ENCODE measurements around the gene CD38.
"Not testable (repeated sequence)": the region's sequence is repeated elsewhere in the genome, so short reads cannot be mapped to it uniquely, and the experiment has no call there.

The CD38 gene

GRCh38 chr4:15832523-15833451 lies 54.7 kb downstream of the CD38 start:
- Histone ChIP-seq H3K36me3 (ENCODE audit: control insufficient read depth, insufficient read depth, low read length) (no peaks in the 10 kb centered on the region), H3K27me3 (ENCODE audit: control insufficient read depth, insufficient read depth, low read length) (no peaks in the 10 kb centered on the region), H3K4me3 (ENCODE audit: low read length) (no peak overlapping the region), H3K4me1 (ENCODE audit: control insufficient read depth, insufficient read depth, low read length) (no peaks in the 10 kb centered on the region), H3K9ac (ENCODE audit: low read length) (no peak overlapping the region), H3K27ac (ENCODE audit: low read depth, low read length) (no peak overlapping the region)

DNA sequence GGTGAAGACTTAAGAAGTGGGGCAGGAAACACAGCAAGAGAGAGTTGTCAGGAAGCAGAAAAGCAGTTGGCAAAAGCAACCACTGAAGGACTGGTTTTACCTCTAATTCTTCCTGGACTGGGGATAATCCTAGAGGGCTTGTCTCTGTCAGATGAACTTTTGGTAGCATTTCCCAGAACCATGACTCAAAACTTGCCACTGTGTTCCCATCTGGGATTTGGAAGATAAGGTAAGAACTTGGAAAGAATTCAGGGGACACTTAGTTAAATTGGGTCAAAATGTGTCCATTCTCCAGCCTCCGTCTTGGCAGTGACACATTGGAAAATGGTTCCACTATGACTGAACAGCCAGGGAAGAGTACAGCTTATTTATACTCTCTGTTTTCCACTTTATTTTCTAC lies 55.7 kb downstream of the CD38 start:
- no peak overlapping the region for H3K27ac ChIP-seq (ENCODE audit: low read depth, low read length)
- H3K36me3 ChIP-seq (ENCODE audit: control insufficient read depth, insufficient read depth, low read length): no peaks in the 10 kb centered on the region
- H3K9ac ChIP-seq (ENCODE audit: low read length): no peak overlapping the region
- no peaks in the 10 kb centered on the region for H3K27me3 ChIP-seq (ENCODE audit: control insufficient read depth, insufficient read depth, low read length)
- no peak overlapping the region for H3K4me3 ChIP-seq (ENCODE audit: low read length)
- no peaks in the 10 kb centered on the region for H3K4me1 ChIP-seq (ENCODE audit: control insufficient read depth, insufficient read depth, low read length)

DNA sequence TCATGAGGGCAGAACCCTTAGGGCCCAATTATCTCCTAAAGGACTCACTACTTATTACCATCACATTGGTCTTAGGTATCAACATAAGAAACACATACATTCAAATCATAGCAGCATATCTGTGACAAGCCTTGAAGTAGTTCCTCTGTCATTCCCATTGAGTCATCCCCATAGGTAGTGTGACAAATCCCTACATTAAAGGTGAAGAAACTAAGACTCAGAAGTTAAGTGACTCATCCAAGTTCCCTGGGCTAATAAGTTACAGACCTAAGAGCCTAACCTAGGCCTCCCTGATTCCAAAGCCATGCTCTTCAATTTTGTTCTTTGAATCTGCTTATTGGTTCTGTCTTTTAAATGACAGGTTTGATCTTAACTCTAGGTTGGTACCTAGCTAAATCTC lies 58.2 kb downstream of the CD38 start:
- Histone ChIP-seq H3K9ac (ENCODE audit: low read length) (no peak overlapping the region), H3K27ac (ENCODE audit: low read depth, low read length) (no peak overlapping the region), H3K36me3 (ENCODE audit: control insufficient read depth, insufficient read depth, low read length) (no peaks in the 10 kb centered on the region), H3K4me1 (ENCODE audit: control insufficient read depth, insufficient read depth, low read length) (no peaks in the 10 kb centered on the region), H3K4me3 (ENCODE audit: low read length) (no peak overlapping the region), H3K27me3 (ENCODE audit: control insufficient read depth, insufficient read depth, low read length) (no peaks in the 10 kb centered on the region)

GRCh38 chr4:15837591-15837990 lies 59.5 kb downstream of the CD38 start:
- Histone ChIP-seq H3K27me3 (ENCODE audit: control insufficient read depth, insufficient read depth, low read length) (no peaks in the 10 kb centered on the region), H3K36me3 (ENCODE audit: control insufficient read depth, insufficient read depth, low read length) (no peaks in the 10 kb centered on the region), H3K27ac (ENCODE audit: low read depth, low read length) (no peak overlapping the region), H3K4me1 (ENCODE audit: control insufficient read depth, insufficient read depth, low read length) (no peaks in the 10 kb centered on the region), H3K4me3 (ENCODE audit: low read length) (no peak overlapping the region), H3K9ac (ENCODE audit: low read length) (no peak overlapping the region)

GRCh38 chr4:15841194-15841730 lies 63.1 kb downstream of the CD38 start:
- H3K27me3 ChIP-seq (ENCODE audit: control insufficient read depth, insufficient read depth, low read length); H3K4me1 ChIP-seq (ENCODE audit: control insufficient read depth, insufficient read depth, low read length); H3K4me3 ChIP-seq (ENCODE audit: low read length); H3K9ac ChIP-seq (ENCODE audit: low read length); H3K27ac ChIP-seq (ENCODE audit: low read depth, low read length); H3K36me3 ChIP-seq (ENCODE audit: control insufficient read depth, insufficient read depth, low read length): not testable (repeated sequence)

GRCh38 chr4:15847746-15848145 lies 69.6 kb downstream of the CD38 start:
- H3K27me3 ChIP-seq (ENCODE audit: control insufficient read depth, insufficient read depth, low read length): no peaks in the 10 kb centered on the region
- H3K9ac ChIP-seq (ENCODE audit: low read length): no peak overlapping the region
- no peaks in the 10 kb centered on the region for H3K4me1 ChIP-seq (ENCODE audit: control insufficient read depth, insufficient read depth, low read length)
- H3K27ac ChIP-seq (ENCODE audit: low read depth, low read length): no peak overlapping the region
- H3K36me3 ChIP-seq (ENCODE audit: control insufficient read depth, insufficient read depth, low read length): no peaks in the 10 kb centered on the region
- H3K4me3 ChIP-seq (ENCODE audit: low read length): no peak overlapping the region

GRCh38 chr4:15848191-15848842 lies 70.2 kb downstream of the CD38 start:
- Histone ChIP-seq H3K27ac (ENCODE audit: low read depth, low read length) (no peak overlapping the region), H3K9ac (ENCODE audit: low read length) (no peak overlapping the region)

DNA sequence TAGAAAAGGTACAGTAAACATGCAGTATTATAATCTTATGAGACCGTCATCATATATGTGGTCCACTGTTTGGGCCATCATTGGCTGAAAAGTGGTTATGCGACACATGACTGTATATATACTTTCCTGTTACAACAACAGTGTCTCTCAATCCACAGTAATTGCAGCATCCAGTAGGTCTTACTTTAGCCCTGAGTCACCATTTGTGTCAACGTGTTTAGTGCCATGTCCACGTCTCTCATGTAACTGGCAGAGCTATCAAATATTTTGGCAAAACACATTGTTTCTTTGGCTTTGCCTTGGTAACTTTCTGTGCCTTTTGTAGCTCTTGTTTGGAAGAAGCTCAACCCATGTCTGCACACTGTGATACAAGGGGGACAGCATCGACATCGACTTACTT lies 73.8 kb downstream of the CD38 start:
- H3K9ac ChIP-seq (ENCODE audit: low read length): no peak overlapping the region
- H3K27ac ChIP-seq (ENCODE audit: low read depth, low read length): no peak overlapping the region
- no peaks in the 10 kb centered on the region for H3K36me3 ChIP-seq (ENCODE audit: control insufficient read depth, insufficient read depth, low read length)
- no peaks in the 10 kb centered on the region for H3K27me3 ChIP-seq (ENCODE audit: control insufficient read depth, insufficient read depth, low read length)
- no peak overlapping the region for H3K4me3 ChIP-seq (ENCODE audit: low read length)
- H3K4me1 ChIP-seq (ENCODE audit: control insufficient read depth, insufficient read depth, low read length): no peaks in the 10 kb centered on the region

More at GRCh38 chr4:15848191-15848842, 70.2 kb downstream of the CD38 start:
- Histone ChIP-seq H3K27me3 (ENCODE audit: control insufficient read depth, insufficient read depth, low read length) (no peaks in the 10 kb centered on the region), H3K4me3 (ENCODE audit: low read length) (no peak overlapping the region), H3K36me3 (ENCODE audit: control insufficient read depth, insufficient read depth, low read length) (no peaks in the 10 kb centered on the region), H3K4me1 (ENCODE audit: control insufficient read depth, insufficient read depth, low read length) (no peaks in the 10 kb centered on the region)

DNA sequence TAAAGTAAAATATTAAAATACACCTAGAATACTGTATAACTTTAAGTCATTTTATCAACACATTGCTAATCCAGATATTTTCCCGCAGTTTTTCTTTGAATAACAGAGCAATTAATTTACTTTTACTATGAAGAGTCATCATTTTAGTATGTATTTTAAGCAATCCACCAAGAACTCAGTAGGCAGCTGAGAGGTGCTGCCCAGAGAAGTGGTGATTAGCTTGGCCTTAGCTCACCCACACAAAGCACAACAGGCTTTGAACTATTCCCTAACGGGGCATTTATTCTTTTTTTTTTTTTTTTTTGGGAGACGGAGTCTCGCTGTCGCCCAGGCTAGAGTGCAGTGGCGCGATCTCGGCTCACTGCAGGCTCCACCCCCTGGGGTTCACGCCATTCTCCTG lies 74.4 kb downstream of the CD38 start:
- Histone ChIP-seq H3K4me1 (ENCODE audit: control insufficient read depth, insufficient read depth, low read length) (no peaks in the 10 kb centered on the region), H3K36me3 (ENCODE audit: control insufficient read depth, insufficient read depth, low read length) (no peaks in the 10 kb centered on the region), H3K4me3 (ENCODE audit: low read length) (no peak overlapping the region), H3K27me3 (ENCODE audit: control insufficient read depth, insufficient read depth, low read length) (no peaks in the 10 kb centered on the region), H3K9ac (ENCODE audit: low read length) (no peak overlapping the region), H3K27ac (ENCODE audit: low read depth, low read length) (no peak overlapping the region)

- H3K27ac ChIP-seq (ENCODE audit: low read depth, low read length): no peak overlapping the region
- no peak overlapping the region for H3K4me3 ChIP-seq (ENCODE audit: low read length)
Observed at GRCh38 chr4:15853345-15853744, 75.2 kb downstream of the CD38 start.

DNA sequence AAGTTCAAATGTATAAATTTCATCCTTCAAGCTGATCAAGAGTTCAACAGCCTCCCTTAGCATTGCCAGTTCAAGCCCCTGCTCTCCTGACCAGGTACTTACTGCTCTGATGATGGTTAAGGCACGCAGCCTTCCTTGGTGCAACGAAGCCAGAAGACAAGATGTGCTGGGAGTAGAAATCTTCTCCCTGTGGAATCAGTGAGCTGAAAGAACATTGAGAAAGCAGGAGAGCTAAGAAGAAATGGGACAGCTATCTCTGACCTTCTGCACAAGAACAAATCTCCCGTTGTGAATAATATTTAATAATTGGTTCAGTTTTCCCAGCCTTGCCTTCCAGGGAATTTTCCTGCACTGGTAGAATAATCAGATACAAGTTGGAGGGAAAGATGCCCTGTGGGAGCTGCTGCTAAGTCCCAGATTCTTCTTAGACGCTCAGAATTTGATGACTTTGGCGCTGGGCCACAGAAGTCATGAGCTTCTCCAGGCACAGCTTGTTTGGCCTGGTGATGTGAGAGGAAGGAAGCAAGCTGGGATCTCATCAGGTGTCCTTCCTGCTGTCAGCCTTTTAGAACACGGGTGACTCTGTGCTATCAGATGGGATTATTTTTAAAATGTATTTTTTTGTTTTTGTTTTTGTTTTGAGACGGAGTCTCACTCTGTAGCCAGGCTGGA lies 77.8 kb downstream of the CD38 start:
- no peaks in the 10 kb centered on the region for H3K4me1 ChIP-seq (ENCODE audit: control insufficient read depth, insufficient read depth, low read length)
- no peaks in the 10 kb centered on the region for H3K36me3 ChIP-seq (ENCODE audit: control insufficient read depth, insufficient read depth, low read length)
- H3K27me3 ChIP-seq (ENCODE audit: control insufficient read depth, insufficient read depth, low read length): no peaks in the 10 kb centered on the region
- no peak overlapping the region for H3K4me3 ChIP-seq (ENCODE audit: low read length)
- H3K27ac ChIP-seq (ENCODE audit: low read depth, low read length): no peak overlapping the region
- no peak overlapping the region for H3K9ac ChIP-seq (ENCODE audit: low read length)

More at GRCh38 chr4:15853345-15853744, 75.2 kb downstream of the CD38 start:
- H3K27me3 ChIP-seq (ENCODE audit: control insufficient read depth, insufficient read depth, low read length): no peaks in the 10 kb centered on the region
- no peaks in the 10 kb centered on the region for H3K36me3 ChIP-seq (ENCODE audit: control insufficient read depth, insufficient read depth, low read length)
- no peaks in the 10 kb centered on the region for H3K4me1 ChIP-seq (ENCODE audit: control insufficient read depth, insufficient read depth, low read length)
- H3K9ac ChIP-seq (ENCODE audit: low read length): no peak overlapping the region

- not testable (repeated sequence) for H3K4me1 ChIP-seq (ENCODE audit: control insufficient read depth, insufficient read depth, low read length); H3K36me3 ChIP-seq (ENCODE audit: control insufficient read depth, insufficient read depth, low read length); H3K27me3 ChIP-seq (ENCODE audit: control insufficient read depth, insufficient read depth, low read length); H3K27ac ChIP-seq (ENCODE audit: low read depth, low read length); H3K9ac ChIP-seq (ENCODE audit: low read length); H3K4me3 ChIP-seq (ENCODE audit: low read length)
Observed at GRCh38 chr4:15861198-15861597, 83.1 kb downstream of the CD38 start.
